HL-60/S4 treated with phorbol 12-myristate 13-acetate at 8.2 ng/mL for 4 days and 3 days (cell line): ENCODE measurements around the gene SLC6A13.
"Not testable (repeated sequence)": the region's sequence is repeated elsewhere in the genome, so short reads cannot be mapped to it uniquely, and the experiment has no call there.

ENCODE experiments used
- in situ Hi-C: fragments of 300-500 bp; cut with MboI; formaldehyde crosslinking; loops from 2 replicates; pipeline ENCODE4 v1.15.0; 2022; ENCODE audit warnings: low sequenced_read_pairs

The SLC6A13 gene

GRCh38 chr12:265096-265495, 2.5 kb upstream of the SLC6A13 start:
- in situ Hi-C loops = no loop called here

GRCh38 chr12:264269-264668, 1.6 kb upstream of the SLC6A13 start:
- in situ Hi-C loops = no loop called here

- in situ Hi-C loops = no loop called here
Observed at GRCh38 chr12:263574-263973, 938 bp upstream of the SLC6A13 start.

GRCh38 chr12:262113-262512, 523 bp downstream of the SLC6A13 start:
- in situ Hi-C loops = no loop called here

- in situ Hi-C loops = no loop called here
Observed at GRCh38 chr12:257521-258321, 4.9 kb downstream of the SLC6A13 start.

- in situ Hi-C loops = no loop called here
Observed at GRCh38 chr12:256958-257357, 5.7 kb downstream of the SLC6A13 start.

GRCh38 chr12:256225-256624, 6.4 kb downstream of the SLC6A13 start:
- in situ Hi-C loops = no loop called here

- in situ Hi-C loops = no loop called here
Observed at GRCh38 chr12:254912-255311, 7.7 kb downstream of the SLC6A13 start.

- in situ Hi-C loops = no loop called here
Observed at GRCh38 chr12:254039-254438, 8.6 kb downstream of the SLC6A13 start.

GRCh38 chr12:253116-253831, 9.4 kb downstream of the SLC6A13 start:
- in situ Hi-C loops = no loop called here

GRCh38 chr12:252636-253035, 10.0 kb downstream of the SLC6A13 start:
- in situ Hi-C loops = no loop called here

- in situ Hi-C loops = no loop called here
Observed at GRCh38 chr12:247271-247670, 15.4 kb downstream of the SLC6A13 start.

GRCh38 chr12:243381-243780, 19.3 kb downstream of the SLC6A13 start:
- in situ Hi-C loops = no loop called here

GRCh38 chr12:242496-242895, 20.1 kb downstream of the SLC6A13 start:
- in situ Hi-C loops = no loop called here

- in situ Hi-C loops = no loop called here
Observed at GRCh38 chr12:241266-241665, 21.4 kb downstream of the SLC6A13 start.

- in situ Hi-C loops = no loop called here
Observed at GRCh38 chr12:240566-240965, 22.1 kb downstream of the SLC6A13 start.

- in situ Hi-C loops = no loop called here
Observed at GRCh38 chr12:238736-239398, 23.8 kb downstream of the SLC6A13 start.

GRCh38 chr12:238116-238515, 24.5 kb downstream of the SLC6A13 start:
- in situ Hi-C loops = no loop called here

- in situ Hi-C loops = no loop called here
Observed at GRCh38 chr12:237026-237815, 25.4 kb downstream of the SLC6A13 start.

- in situ Hi-C loops = no loop called here
Observed at GRCh38 chr12:236445-236844, 26.2 kb downstream of the SLC6A13 start.

- in situ Hi-C loops = not testable (repeated sequence)
Observed at GRCh38 chr12:235967-236366, 26.7 kb downstream of the SLC6A13 start.
